Stimulated activated CD4-positive, alpha-beta T cell treated with anti-CD3 and anti-CD28 coated beads, Interleukin-1b, Interleukin-23, amount 100 ng/mL, for 24 hours (primary cell): Measurements from ENCODE around the gene STX2.
A peak's percentile ranks its signal among the peaks of the same experiment; 100 is the strongest.
"Not testable (repeated sequence)": the region's sequence is repeated elsewhere in the genome, so short reads cannot be mapped to it uniquely, and the experiment has no call there.

ENCODE experiments used
- DNase-seq, 4 experiments: peaks; one replicate each; pipeline ENCODE4 v3.0.0-alpha.2; 2020; ENCODE audit warnings: low read depth in 4 of 4, low spot score in 1 of 4

The STX2 gene

DNA sequence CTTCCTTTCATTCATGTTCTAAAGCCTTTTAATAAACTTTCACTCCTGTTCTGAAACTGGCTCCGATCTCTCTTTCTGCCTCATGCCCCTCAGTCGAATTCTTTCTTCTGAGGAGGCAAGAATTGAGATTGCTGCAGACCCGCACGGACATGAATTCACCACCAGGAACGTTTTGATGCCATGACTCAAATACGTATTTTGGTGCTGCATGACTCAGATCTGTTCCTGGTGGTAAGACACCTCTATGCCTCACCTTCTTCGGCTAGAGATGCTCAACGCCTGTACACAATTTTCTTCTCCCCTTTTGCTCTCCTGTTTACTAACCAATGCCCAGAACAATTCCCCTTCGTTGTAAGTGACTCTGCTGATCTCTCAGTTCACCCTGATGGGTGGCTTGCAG, 70.9 kb downstream of the STX2 start:
- no peak for DNase-seq

DNA sequence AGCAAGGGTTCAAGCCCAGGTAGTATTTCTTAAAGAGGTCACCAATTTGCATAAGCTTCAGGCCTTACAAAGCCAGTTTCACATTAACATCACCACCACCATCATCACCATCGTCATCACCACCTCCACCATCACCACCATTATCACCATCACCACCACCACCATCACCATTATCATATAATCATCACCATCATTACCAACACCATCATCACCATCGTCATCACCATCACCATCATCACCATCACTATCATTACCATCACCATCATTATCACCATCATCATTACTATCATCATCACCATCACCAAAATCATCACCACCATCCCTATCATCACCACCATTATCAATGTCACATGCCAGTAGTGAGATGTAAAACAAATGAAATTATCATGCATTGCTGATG, 72.6 kb downstream of the STX2 start:
- no peak for DNase-seq

- DNase-seq = no peak
Observed at GRCh38 chr12:130765186-130765659, 73.8 kb downstream of the STX2 start.

GRCh38 chr12:130764475-130765185, 74.4 kb downstream of the STX2 start:
- DNase-seq = peak in 1 of 4 experiments; percentile 17

GRCh38 chr12:130764073-130764472, 75.0 kb downstream of the STX2 start:
- no peak for DNase-seq

- DNase-seq = no peak
Observed at GRCh38 chr12:130762319-130762675, 76.8 kb downstream of the STX2 start.

DNA sequence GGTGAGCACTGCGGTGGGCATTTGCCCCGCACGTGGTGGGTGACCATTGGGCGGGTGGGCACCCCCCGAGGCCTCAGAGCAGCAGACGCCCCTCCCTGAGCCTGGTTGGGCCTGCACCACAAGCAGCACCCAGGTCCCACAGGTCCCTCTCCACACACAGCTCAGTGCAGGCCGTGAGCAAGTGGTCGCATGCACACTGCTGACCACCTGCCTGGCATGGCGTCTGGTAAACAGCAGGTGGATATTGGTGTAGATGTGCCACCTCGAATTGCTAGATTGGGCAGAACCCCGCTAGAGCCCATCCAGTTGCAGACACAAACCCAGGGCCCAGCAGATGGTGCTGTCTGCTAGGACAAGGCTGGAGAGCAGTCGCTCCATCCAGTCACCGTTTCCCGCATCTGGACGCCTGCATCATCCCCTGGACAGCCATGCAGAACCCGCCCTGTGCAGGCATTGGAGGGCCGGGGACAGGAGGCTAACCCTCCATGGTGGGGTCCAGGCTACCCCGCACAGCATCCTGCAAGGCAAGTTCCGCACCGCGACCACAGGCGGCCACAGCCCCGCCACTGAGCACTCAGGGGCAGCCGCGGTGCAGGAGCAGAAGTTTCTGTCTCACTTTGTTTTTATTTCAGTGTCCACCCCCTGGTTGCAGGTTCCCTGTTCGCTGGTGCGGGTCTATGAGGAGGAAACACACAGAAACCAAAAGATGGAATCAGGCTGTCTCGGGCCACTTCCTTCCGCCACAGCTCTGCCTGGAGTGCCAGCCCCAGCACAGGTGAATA, 77.3 kb downstream of the STX2 start:
- peak; percentile 22 to 50 (median 38) for DNase-seq

DNA sequence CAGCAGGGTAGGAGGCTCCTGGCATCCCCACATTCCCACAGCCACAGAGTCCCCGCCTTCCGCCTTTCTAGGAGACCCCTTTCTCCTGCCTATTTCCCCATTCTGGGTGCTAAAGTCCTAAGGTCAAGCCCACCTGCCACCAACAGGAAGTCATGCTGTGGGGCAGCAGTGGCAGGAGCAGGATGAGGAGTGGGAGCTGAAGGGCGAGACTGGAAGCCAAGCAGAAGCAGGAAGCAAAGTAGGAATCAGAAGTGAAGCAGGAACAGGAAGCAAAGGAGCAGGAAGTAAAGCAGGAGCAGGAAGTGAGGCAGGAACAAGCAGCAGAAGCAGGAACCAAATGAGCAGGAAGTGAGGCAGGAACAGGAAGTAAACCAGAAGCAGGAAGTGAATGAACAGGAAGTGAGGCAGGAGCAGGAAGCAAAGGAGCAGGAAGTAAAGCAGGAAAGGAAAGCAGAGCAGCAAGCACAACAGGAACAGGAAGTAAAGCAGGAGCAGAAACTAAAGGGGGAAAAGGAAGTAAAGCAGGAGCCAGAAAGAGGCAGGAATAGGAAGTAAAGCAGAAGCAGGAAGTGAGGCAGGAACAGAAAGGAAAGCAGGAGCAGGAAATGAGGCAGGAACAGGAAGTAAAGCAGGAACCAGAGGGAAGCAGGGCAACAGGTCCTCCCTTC, 84.7 kb downstream of the STX2 start:
- DNase-seq = no peak

- no peak for DNase-seq
Observed at GRCh38 chr12:130752692-130753230, 86.3 kb downstream of the STX2 start.

DNA sequence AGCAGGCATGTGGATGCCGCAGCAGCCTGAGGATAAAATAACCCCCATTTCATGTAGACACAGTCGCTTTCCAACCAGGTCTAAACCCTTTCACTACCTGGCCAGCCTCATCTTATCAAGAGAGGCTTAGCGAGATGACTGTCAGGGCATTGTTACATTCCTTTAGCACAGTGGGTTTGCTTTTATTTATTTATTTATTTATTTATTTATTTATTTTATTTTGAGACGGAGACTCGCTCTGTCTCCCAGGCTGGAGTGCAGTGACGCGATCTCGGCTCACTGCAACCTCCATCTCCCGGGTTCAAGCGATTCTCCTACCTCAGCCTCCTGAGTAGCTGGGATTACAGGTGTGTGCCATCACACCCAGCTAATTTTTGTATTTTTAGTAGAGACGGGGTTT, 87.0 kb downstream of the STX2 start:
- DNase-seq = not testable (repeated sequence)

DNA sequence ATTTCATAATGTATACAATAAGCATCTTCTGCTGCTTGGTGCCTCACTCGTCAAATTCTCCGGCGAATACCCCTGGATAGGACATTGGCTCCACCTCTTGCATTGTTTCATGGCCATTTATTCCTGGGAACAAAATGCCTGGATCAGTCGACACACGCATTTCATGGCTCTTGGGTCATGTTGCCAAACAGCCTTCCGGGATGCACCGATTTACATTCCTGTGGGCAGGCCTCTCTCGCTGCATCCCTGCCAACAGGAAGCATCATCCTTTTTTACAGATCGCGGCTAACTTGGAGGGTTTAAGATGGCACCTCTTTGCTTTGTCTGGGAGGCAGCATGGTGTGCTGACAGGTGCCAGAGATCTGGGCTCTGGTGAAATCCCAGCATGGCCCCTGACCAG, 90.3 kb downstream of the STX2 start:
- DNase-seq = no peak

- DNase-seq = peak; percentile 58 to 70 (median 65)
Observed at GRCh38 chr12:130747867-130748740, 90.9 kb downstream of the STX2 start.

GRCh38 chr12:130746546-130746945, 92.5 kb downstream of the STX2 start:
- no peak for DNase-seq

- DNase-seq = no peak
Observed at GRCh38 chr12:130745921-130746320, 93.1 kb downstream of the STX2 start.

GRCh38 chr12:130744274-130744673, 94.8 kb downstream of the STX2 start:
- no peak for DNase-seq

DNA sequence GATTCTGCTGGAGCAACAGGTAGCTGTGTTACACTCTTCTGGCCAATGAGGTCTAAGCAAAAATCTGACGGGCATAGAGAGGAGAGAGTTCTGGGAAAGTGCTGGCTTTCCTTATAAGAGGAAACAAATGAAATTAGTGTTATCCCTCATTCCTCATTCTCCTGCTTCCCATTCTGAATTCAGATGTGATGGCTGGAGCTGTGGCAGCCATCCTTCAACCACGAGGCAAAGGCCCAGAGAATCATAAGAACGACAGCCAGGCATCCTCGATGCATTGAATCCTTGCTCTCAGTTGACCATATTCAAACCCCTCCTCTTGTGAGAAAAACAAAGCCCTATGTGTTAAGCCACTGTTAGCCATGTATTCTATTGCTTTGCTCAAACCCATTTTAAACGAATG, 95.4 kb downstream of the STX2 start:
- DNase-seq = no peak

- no peak for DNase-seq
Observed at GRCh38 chr12:130743176-130743575, 95.9 kb downstream of the STX2 start.

DNA sequence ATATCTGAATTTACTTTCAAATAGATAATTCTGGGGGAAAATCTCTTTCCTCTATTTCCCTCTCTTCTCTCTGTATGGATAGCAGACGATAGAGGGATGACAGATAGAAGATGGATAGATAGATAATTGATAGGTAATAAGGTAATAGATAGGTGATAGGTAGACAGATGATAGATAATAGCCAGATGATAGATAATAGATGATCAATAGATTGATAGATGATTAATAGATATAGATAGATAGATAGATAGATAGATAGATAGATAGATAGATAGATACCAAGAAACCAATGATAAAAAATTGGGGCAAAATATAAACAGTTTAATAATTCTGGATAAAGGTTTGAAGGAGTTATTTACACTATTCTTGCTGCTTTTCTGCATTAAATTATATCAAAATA, 96.3 kb downstream of the STX2 start:
- DNase-seq = no peak

DNA sequence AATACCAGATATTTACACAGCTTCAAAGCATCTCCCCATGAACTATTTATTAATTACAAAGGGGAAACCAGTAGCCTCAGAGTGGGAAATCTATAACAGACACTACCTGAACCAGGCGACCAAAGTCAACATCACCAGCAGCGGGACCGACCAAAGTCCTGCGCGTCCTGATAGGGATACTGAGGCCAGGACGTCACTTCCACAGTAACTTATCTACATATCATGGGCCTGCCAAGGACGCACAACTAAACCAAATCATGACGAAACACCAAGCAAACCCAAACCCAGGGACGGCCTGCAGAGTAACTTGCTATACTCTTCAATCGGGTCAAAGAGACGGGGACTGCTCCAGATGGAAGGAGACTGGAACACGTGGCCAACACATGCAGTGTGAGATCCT, 96.9 kb downstream of the STX2 start:
- DNase-seq = no peak
